GM12878 (cell line): ENCODE measurements around the gene COL19A1.

Experiments
- ASH2L ChIP-seq: fragments of 300-600, 200-600 bp; sonication (generic); IDR thresholded peaks from 2 replicates; pipeline ENCODE4 v1.6.1; 2017; ENCODE audit warnings: low read depth, mild to moderate bottlenecking, borderline replicate concordance
- BCLAF1 ChIP-seq: fragments of 450-650 bp; IDR thresholded peaks from 2 replicates; pipeline ENCODE4 v1.6.1; 2017; ENCODE audit warnings: antibody characterized with exemption, mild to moderate bottlenecking, moderate library complexity
- CEBPB ChIP-seq, 2 experiments: fragments of 150-350 bp in 1 of 2; IDR thresholded peaks; 2 replicates each; pipeline ENCODE4 v1.6.1; 2012 to 2014; ENCODE audit warnings: low read depth in 2 of 2, low read length in 2 of 2, borderline replicate concordance in 1 of 2, inconsistent platforms in 1 of 2
- CTCF ChIP-seq, 3 experiments: IDR thresholded peaks in 2 of 3; conservative IDR thresholded peaks in 1 of 3; 2 replicates each; pipeline ENCODE4 v1.5.1; 2011; ENCODE audit warnings: low read depth in 3 of 3, low read length in 3 of 3, mild to moderate bottlenecking in 3 of 3, control low read depth in 2 of 3, moderate library complexity in 2 of 3, inconsistent platforms in 1 of 3, mixed read lengths in 1 of 3; ENCODE audit not compliant: control insufficient read depth in 2 of 3, insufficient read depth in 1 of 3; ENCODE audit errors: extremely low read depth in 1 of 3
- EP300 ChIP-seq, 2 experiments: fragments of 150-350 bp in 1 of 2; IDR thresholded peaks; 2 replicates each; pipeline ENCODE4 v1.6.1; 2011 to 2012; ENCODE audit warnings: low read depth in 2 of 2, low read length in 2 of 2, borderline replicate concordance in 1 of 2, improper control_type of control experiment in 1 of 2, inconsistent platforms in 1 of 2; ENCODE audit not compliant: control insufficient read depth in 1 of 2
- ESRRA ChIP-seq: IDR thresholded peaks from 2 replicates; pipeline ENCODE4 v1.6.1; 2012; ENCODE audit warnings: mild to moderate bottlenecking, low read length, improper control_type of control experiment
- KDM1A ChIP-seq: fragments of 200-600 bp; sonication (generic); IDR thresholded peaks from 2 replicates; pipeline ENCODE4 v1.6.1; 2016; ENCODE audit warnings: borderline replicate concordance
- LARP7 ChIP-seq: fragments of 450-650 bp; IDR thresholded peaks from 2 replicates; pipeline ENCODE4 v1.6.1; 2017; ENCODE audit warnings: mild to moderate bottlenecking
- RFX5 ChIP-seq: IDR thresholded peaks from 2 replicates; pipeline ENCODE4 v1.6.1; 2011; ENCODE audit warnings: low read depth, low read length, improper control_type of control experiment
- SP1 ChIP-seq: IDR thresholded peaks from one replicate; pipeline ENCODE4 v1.6.1; 2011; ENCODE audit warnings: low read depth, low read length
- TBL1XR1 ChIP-seq: IDR thresholded peaks from 2 replicates; pipeline ENCODE4 v1.6.1; 2012; ENCODE audit warnings: low read depth, low read length, improper control_type of control experiment

- no peak for TF ChIP-seq CTCF (IDR thresholded peaks at IDR 0.05 in 2 of 3, conservative IDR thresholded peaks at IDR 0.05 in 1 of 3; ENCODE audit: control insufficient read depth in 2 of 3, extremely low read depth in 1 of 3, insufficient read depth in 1 of 3, low read depth in 3 of 3, low read length in 3 of 3)
- no peak for TF ChIP-seq LARP7
- no peak for TF ChIP-seq RFX5
- TF ChIP-seq SP1: no peak
- no peak for TF ChIP-seq KDM1A
- no peak for TF ChIP-seq CEBPB (IDR thresholded peaks at IDR 0.05; ENCODE audit: borderline replicate concordance in 1 of 2, low read depth in 2 of 2, low read length in 2 of 2)
- TF ChIP-seq ASH2L: no peak
- no peak for TF ChIP-seq ESRRA
- no peak for TF ChIP-seq EP300 (IDR thresholded peaks at IDR 0.05; ENCODE audit: borderline replicate concordance in 1 of 2, control insufficient read depth in 1 of 2, low read depth in 2 of 2, low read length in 2 of 2)
- no peak for TF ChIP-seq BCLAF1
- TF ChIP-seq TBL1XR1: no peak
These were observed 282.9 kb downstream of the COL19A1 start for GRCh38 chr6:70149209-70149788.
